Loucy (cell line): ENCODE results near the gene CPAMD8.

Experiments used
- H2AFZ ChIP-seq: fragments of 200-600 bp; sonication (generic); 2 replicates; pipeline ENCODE4 v1.6.0; 2016; ENCODE audit warnings: antibody characterized with exemption, mild to moderate bottlenecking, low read length, moderate library complexity
- H3F3A ChIP-seq: fragments of 200-600 bp; 2 replicates; pipeline ENCODE4 v1.6.0; 2016; ENCODE audit warnings: antibody characterized with exemption, low read depth, mild to moderate bottlenecking
- H3K27me3 ChIP-seq: fragments of 200-600 bp; sonication (generic); 2 replicates; pipeline ENCODE4 v1.6.1; 2014; ENCODE audit warnings: low read length, mild to moderate bottlenecking; ENCODE audit not compliant: insufficient read depth, poor library complexity, severe bottlenecking
- H3K36me3 ChIP-seq: fragments of 200-600 bp; sonication (generic); 2 replicates; pipeline ENCODE4 v1.6.1; 2016; ENCODE audit warnings: low read length; ENCODE audit not compliant: insufficient read depth
- H3K4me1 ChIP-seq: fragments of 200-600 bp; sonication (generic); 2 replicates; pipeline ENCODE4 v1.5.1; 2014; ENCODE audit warnings: low read length, mild to moderate bottlenecking; ENCODE audit not compliant: insufficient read depth, poor library complexity, severe bottlenecking
- H3K4me2 ChIP-seq: fragments of 200-600 bp; sonication (generic); 2 replicates; pipeline ENCODE4 v1.6.0; 2014; ENCODE audit warnings: antibody characterized with exemption, low read length, low read depth, mild to moderate bottlenecking; ENCODE audit not compliant: poor library complexity, severe bottlenecking
- H3K4me3 ChIP-seq: fragments of 200-600 bp; sonication (generic); 2 replicates; pipeline ENCODE4 v1.5.1; 2014; ENCODE audit warnings: low read length, mild to moderate bottlenecking, mixed read lengths; ENCODE audit not compliant: poor library complexity, severe bottlenecking
- H3K79me2 ChIP-seq: fragments of 200-600 bp; sonication (generic); 2 replicates; pipeline ENCODE4 v1.6.1; 2014; ENCODE audit warnings: low read length; ENCODE audit not compliant: insufficient read depth
- H3K9ac ChIP-seq: fragments of 200-600 bp; sonication (generic); 2 replicates; pipeline ENCODE4 v1.6.0; 2014; ENCODE audit warnings: mild to moderate bottlenecking, low read depth, low read length, moderate library complexity; ENCODE audit not compliant: poor library complexity, severe bottlenecking
- H3K9me2 ChIP-seq: fragments of 200-600 bp; sonication (generic); replicated peaks from 2 replicates; pipeline ENCODE4 v1.6.1; 2016; ENCODE audit warnings: low read depth, low read length, mixed read lengths
- H3K9me3 ChIP-seq: fragments of 200-600 bp; sonication (generic); 2 replicates; pipeline ENCODE4 v1.6.1; 2014; ENCODE audit warnings: mild to moderate bottlenecking, antibody characterized with exemption, low read length, low read depth; ENCODE audit not compliant: insufficient read depth
- H4K20me1 ChIP-seq: fragments of 200-600 bp; sonication (generic); 2 replicates; pipeline ENCODE4 v1.6.0; 2014; ENCODE audit warnings: antibody characterized with exemption, low read length, mild to moderate bottlenecking; ENCODE audit not compliant: insufficient read depth, poor library complexity, severe bottlenecking
- CTCF ChIP-seq: fragments of 200-600 bp; sonication (generic); conservative IDR thresholded peaks from 2 replicates; pipeline ENCODE4 v1.5.1; 2014; ENCODE audit warnings: mild to moderate bottlenecking, antibody characterized with exemption, low read length
- EZH2phosphoT487 ChIP-seq: fragments of 200-600 bp; IDR thresholded peaks from 2 replicates; pipeline ENCODE4 v1.6.1; 2018; ENCODE audit warnings: antibody characterized with exemption, mild to moderate bottlenecking, moderate library complexity, borderline replicate concordance

CPAMD8 gene

GRCh38 chr19:16894080-16894479 lies 132.5 kb downstream of the CPAMD8 start:
- Histone ChIP-seq H3K4me1 (peaks cover 45% of the 10 kb centered on the region), H3K9me3 (no peaks in the 10 kb centered on the region), H3K4me3 (no peak overlapping the region), H3K4me2 (no peak overlapping the region), H2AFZ (no peak overlapping the region), H3K79me2 (peaks cover 22% of the 10 kb centered on the region; the same call in 1 of the 2 replicates), H3K36me3 (no peaks in the 10 kb centered on the region), H4K20me1 (no peaks in the 10 kb centered on the region), H3K27me3 (no peaks in the 10 kb centered on the region), H3F3A (no peaks in the 10 kb centered on the region), H3K9ac (no peak overlapping the region), H3K9me2 (no peaks in the 10 kb centered on the region)
- TF ChIP-seq EZH2phosphoT487 (no peak), CTCF (no peak)

GRCh38 chr19:16893686-16893989 lies 133.0 kb downstream of the CPAMD8 start:
- H3K27me3 ChIP-seq = no peaks in the 10 kb centered on the region
- no peaks in the 10 kb centered on the region for H3F3A ChIP-seq
- TF ChIP-seq CTCF (no peak), EZH2phosphoT487 (no peak)
- no peaks in the 10 kb centered on the region for H3K36me3 ChIP-seq
- no peaks in the 10 kb centered on the region for H3K9me3 ChIP-seq
- no peak overlapping the region for H3K4me3 ChIP-seq
- H2AFZ ChIP-seq = no peak overlapping the region
- H3K9me2 ChIP-seq = no peaks in the 10 kb centered on the region
- H3K4me2 ChIP-seq = no peak overlapping the region
- H3K9ac ChIP-seq = peak overlapping the region; percentile 61
- peaks cover 49% of the 10 kb centered on the region for H3K4me1 ChIP-seq
- H3K79me2 ChIP-seq = peaks cover 22% of the 10 kb centered on the region; the same call in 1 of the 2 replicates
- H4K20me1 ChIP-seq = no peaks in the 10 kb centered on the region

GRCh38 chr19:16892868-16893685 lies 133.5 kb downstream of the CPAMD8 start:
- peak overlapping the region; percentile 56 for H3K4me2 ChIP-seq
- H3F3A ChIP-seq = no peaks in the 10 kb centered on the region
- H3K9me3 ChIP-seq = no peaks in the 10 kb centered on the region
- H3K9me2 ChIP-seq = no peaks in the 10 kb centered on the region
- no peaks in the 10 kb centered on the region for H4K20me1 ChIP-seq
- H3K9ac ChIP-seq = peak overlapping the region; percentile 61
- TF ChIP-seq EZH2phosphoT487 (no peak), CTCF (no peak)
- H3K27me3 ChIP-seq = no peaks in the 10 kb centered on the region
- H2AFZ ChIP-seq = no peak overlapping the region
- H3K4me3 ChIP-seq = peak overlapping the region; percentile 20
- no peaks in the 10 kb centered on the region for H3K36me3 ChIP-seq
- H3K79me2 ChIP-seq = peaks cover 22% of the 10 kb centered on the region; the same call in 1 of the 2 replicates
- H3K4me1 ChIP-seq = peaks cover 55% of the 10 kb centered on the region
